HepG2 (cell line): Measurements from ENCODE around the gene PYY. TPM values are rescaled to one million over a fixed set of nuclear protein-coding genes. Genes with fewer than 3 reads are reported as not detected.

Experiments used
- ARNT2 ChIP-seq: sonication (generic); formaldehyde crosslinking; IDR thresholded peaks from 2 replicates; pipeline ENCODE4 v1.8.0; 2022; ENCODE audit warnings: mild to moderate bottlenecking, low read depth, missing genetic modification reagents, moderate library complexity
- ATF7-NPFF ChIP-seq: sonication (generic); formaldehyde crosslinking; IDR thresholded peaks from 2 replicates; pipeline ENCODE4 v1.8.1; 2023; ENCODE audit warnings: mild to moderate bottlenecking, low read depth, missing genetic modification reagents, moderate library complexity
- CHCHD3 ChIP-seq: sonication (generic); formaldehyde crosslinking; IDR thresholded peaks from 2 replicates; pipeline ENCODE4 v1.8.0; 2022; ENCODE audit warnings: mild to moderate bottlenecking, missing genetic modification reagents, moderate library complexity
- ETV5 ChIP-seq: IDR thresholded peaks from 2 replicates; pipeline ENCODE4 v1.6.1; 2018; ENCODE audit warnings: missing biosample characterization, missing genetic modification reagents, inconsistent platforms, borderline replicate concordance
- HIC2 ChIP-seq: sonication (generic); formaldehyde crosslinking; IDR thresholded peaks from 2 replicates; pipeline ENCODE4 v1.9.0; 2022; ENCODE audit warnings: low read depth, missing genetic modification reagents
- IKZF1 ChIP-seq: fragments of 450-650 bp; IDR thresholded peaks from 2 replicates; pipeline ENCODE4 v1.7.1; 2016
- JUN ChIP-seq: sonication (generic); formaldehyde crosslinking; IDR thresholded peaks from 2 replicates; pipeline ENCODE4 v1.4.0; 2020; ENCODE audit warnings: mild to moderate bottlenecking, missing genetic modification reagents
- PCBP2 ChIP-seq: fragments of 200-400 bp; formaldehyde crosslinking; optimal IDR thresholded peaks from 2 replicates; pipeline ENCODE3; 2018; ENCODE audit warnings: low read length, low read depth; ENCODE audit not compliant: poor library complexity, severe bottlenecking
- RXRA ChIP-seq: sonication (generic); formaldehyde crosslinking; IDR thresholded peaks from 2 replicates; pipeline ENCODE4 v1.5.1; 2020; ENCODE audit warnings: missing genetic modification reagents
- SIN3A ChIP-seq: IDR thresholded peaks from 2 replicates; pipeline ENCODE4 v1.6.1; 2011; ENCODE audit warnings: low read depth, mild to moderate bottlenecking, control low read depth, low read length, borderline replicate concordance
- SNRNP70 ChIP-seq: fragments of 200-400 bp; formaldehyde crosslinking; IDR thresholded peaks from 2 replicates; pipeline ENCODE4 v1.6.1; 2017; ENCODE audit warnings: mild to moderate bottlenecking, low read depth, low read length, moderate library complexity
- SOX13 ChIP-seq, 3 experiments: fragments of 450-650 bp in 1 of 3; sonication (generic) in 1 of 3; formaldehyde crosslinking in 1 of 3; IDR thresholded peaks in 2 of 3; conservative IDR thresholded peaks in 1 of 3; 2 replicates each; pipeline versions ENCODE4 v1.5.0 to v1.6.1; 2016 to 2020; ENCODE audit warnings: antibody characterized with exemption in 1 of 3, mild to moderate bottlenecking in 1 of 3, missing compliant biosample characterization in 1 of 3, missing genetic modification reagents in 1 of 3, moderate library complexity in 1 of 3
- TARDBP ChIP-seq: sonication (generic); formaldehyde crosslinking; IDR thresholded peaks from 2 replicates; pipeline ENCODE4 v1.8.0; 2022; ENCODE audit warnings: mild to moderate bottlenecking, missing genetic modification reagents
- ZBTB42 ChIP-seq: sonication (generic); formaldehyde crosslinking; IDR thresholded peaks from 2 replicates; pipeline ENCODE4 v1.5.0; 2020; ENCODE audit warnings: mild to moderate bottlenecking, missing genetic modification reagents
- ZC3H4 ChIP-seq: sonication (generic); formaldehyde crosslinking; IDR thresholded peaks from 2 replicates; pipeline ENCODE4 v1.4.0; 2020; ENCODE audit warnings: missing genetic modification reagents, borderline replicate concordance
- ZNF44 ChIP-seq: sonication (generic); formaldehyde crosslinking; IDR thresholded peaks from 2 replicates; pipeline ENCODE4 v1.5.1; 2020; ENCODE audit warnings: mild to moderate bottlenecking, missing genetic modification reagents
- ZNF569 ChIP-seq: sonication (generic); formaldehyde crosslinking; IDR thresholded peaks from 2 replicates; pipeline ENCODE4 v1.5.0; 2020; ENCODE audit warnings: mild to moderate bottlenecking, missing genetic modification reagents, moderate library complexity, borderline replicate concordance
- ZNF746 ChIP-seq: sonication (generic); formaldehyde crosslinking; IDR thresholded peaks from 2 replicates; pipeline ENCODE4 v1.8.0; 2022; ENCODE audit warnings: mild to moderate bottlenecking, missing genetic modification reagents
- ZNF788 ChIP-seq: sonication (generic); formaldehyde crosslinking; IDR thresholded peaks from 2 replicates; pipeline ENCODE4 v1.5.0; 2020; ENCODE audit warnings: mild to moderate bottlenecking, missing genetic modification reagents, borderline replicate concordance
- ZNF879 ChIP-seq: sonication (generic); formaldehyde crosslinking; IDR thresholded peaks from 2 replicates; pipeline ENCODE4 v1.8.1; 2023; ENCODE audit warnings: missing genetic modification reagents
- polyA plus RNA-seq, 8 experiments: library from polyadenylated mRNA; depleted of rRNA in 3 of 8; stranded (reverse) in 7 of 8; unstranded in 1 of 8; fragments of >200 nt; fragmentation: Illumina TruSeq in 4 of 8; extraction: Trizol in 4 of 8; gene quantifications; 2 replicates each; pipeline versions ENCODE4 v1.2.1 to v1.2.3, GENCODE V29; 2011 to 2016; ENCODE audit warnings: low read depth in 4 of 8, missing spikeins in 1 of 8, mixed read lengths in 1 of 8; ENCODE audit not compliant: insufficient read depth in 1 of 8
- total RNA-seq, 5 experiments: library from RNA; depleted of rRNA; stranded (reverse); fragments of >200 nt; fragmentation: Illumina TruSeq; extraction: Trizol; gene quantifications; 2 replicates each; pipeline ENCODE4 v1.2.3, GENCODE V29; 2016; ENCODE audit warnings: low read depth in 1 of 5
- TF ChIP-seq, protein P1 (sequence below): sonication (generic); formaldehyde crosslinking; IDR thresholded peaks from 2 replicates; pipeline ENCODE4 v1.8.0; 2022; ENCODE audit warnings: mild to moderate bottlenecking, missing genetic modification reagents, moderate library complexity
- TF ChIP-seq, protein P2 (sequence below): sonication (generic); formaldehyde crosslinking; IDR thresholded peaks from 2 replicates; pipeline ENCODE4 v1.4.0; 2020; ENCODE audit warnings: mild to moderate bottlenecking, missing genetic modification reagents
- TF ChIP-seq, protein P3 (sequence below): sonication (generic); formaldehyde crosslinking; IDR thresholded peaks from 2 replicates; pipeline ENCODE4 v1.8.0; 2023; ENCODE audit warnings: mild to moderate bottlenecking, missing genetic modification reagents

Gene PYY
- total and polyA plus RNA-seq, 2 of the 13 experiments (the other 11 are each of a cell fraction or from before 2014, with no cell fraction given), result 0.25 TPM; not detected in 1

- no peak for TF ChIP-seq IKZF1
- TF ChIP-seq, protein P1, sequence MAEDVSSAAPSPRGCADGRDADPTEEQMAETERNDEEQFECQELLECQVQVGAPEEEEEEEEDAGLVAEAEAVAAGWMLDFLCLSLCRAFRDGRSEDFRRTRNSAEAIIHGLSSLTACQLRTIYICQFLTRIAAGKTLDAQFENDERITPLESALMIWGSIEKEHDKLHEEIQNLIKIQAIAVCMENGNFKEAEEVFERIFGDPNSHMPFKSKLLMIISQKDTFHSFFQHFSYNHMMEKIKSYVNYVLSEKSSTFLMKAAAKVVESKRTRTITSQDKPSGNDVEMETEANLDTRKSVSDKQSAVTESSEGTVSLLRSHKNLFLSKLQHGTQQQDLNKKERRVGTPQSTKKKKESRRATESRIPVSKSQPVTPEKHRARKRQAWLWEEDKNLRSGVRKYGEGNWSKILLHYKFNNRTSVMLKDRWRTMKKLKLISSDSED, result no peak
- no peak for TF ChIP-seq ZNF44 (CRISPR knock-in tag)
- TF ChIP-seq ZBTB42 (CRISPR knock-in tag), result 0 out of 2 replicates have a peak, but pooled peaks have one; percentile 60
- TF ChIP-seq HIC2 (CRISPR knock-in tag), result peak; percentile 90; the same call in 1 of the 2 replicates
- no peak for TF ChIP-seq JUN (CRISPR knock-in tag)
- peak; percentile 64; the same call in 1 of the 2 replicates for TF ChIP-seq SIN3A
- TF ChIP-seq SOX13 (IDR thresholded peaks at IDR 0.05), result 0 out of 2 replicates have a peak, but pooled peaks have one; percentile 31
- TF ChIP-seq SOX13 (CRISPR knock-in tag; conservative IDR thresholded peaks at IDR 0.05 in 1 of 2, IDR thresholded peaks at IDR 0.05 in 1 of 2), result peak in 1 of 2 experiments; percentile 71; a peak in 2 of 4 replicates
- TF ChIP-seq, protein P2, sequence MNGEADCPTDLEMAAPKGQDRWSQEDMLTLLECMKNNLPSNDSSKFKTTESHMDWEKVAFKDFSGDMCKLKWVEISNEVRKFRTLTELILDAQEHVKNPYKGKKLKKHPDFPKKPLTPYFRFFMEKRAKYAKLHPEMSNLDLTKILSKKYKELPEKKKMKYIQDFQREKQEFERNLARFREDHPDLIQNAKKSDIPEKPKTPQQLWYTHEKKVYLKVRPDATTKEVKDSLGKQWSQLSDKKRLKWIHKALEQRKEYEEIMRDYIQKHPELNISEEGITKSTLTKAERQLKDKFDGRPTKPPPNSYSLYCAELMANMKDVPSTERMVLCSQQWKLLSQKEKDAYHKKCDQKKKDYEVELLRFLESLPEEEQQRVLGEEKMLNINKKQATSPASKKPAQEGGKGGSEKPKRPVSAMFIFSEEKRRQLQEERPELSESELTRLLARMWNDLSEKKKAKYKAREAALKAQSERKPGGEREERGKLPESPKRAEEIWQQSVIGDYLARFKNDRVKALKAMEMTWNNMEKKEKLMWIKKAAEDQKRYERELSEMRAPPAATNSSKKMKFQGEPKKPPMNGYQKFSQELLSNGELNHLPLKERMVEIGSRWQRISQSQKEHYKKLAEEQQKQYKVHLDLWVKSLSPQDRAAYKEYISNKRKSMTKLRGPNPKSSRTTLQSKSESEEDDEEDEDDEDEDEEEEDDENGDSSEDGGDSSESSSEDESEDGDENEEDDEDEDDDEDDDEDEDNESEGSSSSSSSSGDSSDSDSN (CRISPR knock-in tag), result peak; percentile 43; the same call in 1 of the 2 replicates
- no peak for TF ChIP-seq ZNF746 (CRISPR knock-in tag)
- TF ChIP-seq, protein P3, sequence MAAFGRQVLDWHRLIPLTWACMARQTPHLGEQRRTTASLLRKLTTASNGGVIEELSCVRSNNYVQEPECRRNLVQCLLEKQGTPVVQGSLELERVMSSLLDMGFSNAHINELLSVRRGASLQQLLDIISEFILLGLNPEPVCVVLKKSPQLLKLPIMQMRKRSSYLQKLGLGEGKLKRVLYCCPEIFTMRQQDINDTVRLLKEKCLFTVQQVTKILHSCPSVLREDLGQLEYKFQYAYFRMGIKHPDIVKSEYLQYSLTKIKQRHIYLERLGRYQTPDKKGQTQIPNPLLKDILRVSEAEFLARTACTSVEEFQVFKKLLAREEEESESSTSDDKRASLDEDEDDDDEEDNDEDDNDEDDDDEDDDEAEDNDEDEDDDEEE (CRISPR knock-in tag), result no peak; the same call in 1 of the 2 replicates
- no peak for TF ChIP-seq CHCHD3
- TF ChIP-seq TARDBP (CRISPR knock-in tag), result peak; percentile 74
- TF ChIP-seq SNRNP70, result no peak
- TF ChIP-seq ZNF879 (CRISPR knock-in tag), result no peak
- 0 out of 2 replicates have a peak, but pooled peaks have one; percentile 71 for TF ChIP-seq ZNF569 (CRISPR knock-in tag)
- no peak; the same call in 1 of the 2 replicates for TF ChIP-seq ARNT2 (CRISPR knock-in tag)
- no peak for TF ChIP-seq ATF7-NPFF
- peak; percentile 96 for TF ChIP-seq ETV5 (CRISPR knock-in tag)
- TF ChIP-seq PCBP2, result no peak
- peak; percentile 76 for TF ChIP-seq RXRA (CRISPR knock-in tag)
- TF ChIP-seq ZNF788 (CRISPR knock-in tag), result no peak
- TF ChIP-seq ZC3H4, result peak; percentile 95; the same call in 1 of the 2 replicates
These were observed 48.6 kb upstream of the PYY start (continued) for GRCh38 chr17:44002141-44002848.
